DOHH2 (cell line): ENCODE measurements around the gene NPAS2.

Experiments
- H3F3A ChIP-seq: fragments of 200-600 bp; sonication (generic), shearing (Covaris generic); 2 replicates; pipeline ENCODE4 v1.6.0; 2016; ENCODE audit warnings: antibody characterized with exemption, mild to moderate bottlenecking; ENCODE audit not compliant: control insufficient read depth, insufficient read depth
- H3K27ac ChIP-seq: fragments of 200-600 bp; sonication (generic); 2 replicates; pipeline ENCODE4 v1.5.1; 2014; ENCODE audit warnings: low read depth, mild to moderate bottlenecking, low read length, moderate library complexity
- H3K27me3 ChIP-seq: fragments of 200-600 bp; sonication (generic); 2 replicates; pipeline ENCODE4 v1.6.1; 2014; ENCODE audit warnings: mild to moderate bottlenecking, low read length, mixed read lengths; ENCODE audit not compliant: control insufficient read depth
- H3K36me3 ChIP-seq: fragments of 200-600 bp; sonication (generic); 2 replicates; pipeline ENCODE4 v1.6.1; 2014; ENCODE audit warnings: mild to moderate bottlenecking, low read length, moderate library complexity, mixed read lengths; ENCODE audit not compliant: control insufficient read depth
- H3K4me1 ChIP-seq: fragments of 200-600 bp; sonication (generic); 2 replicates; pipeline ENCODE4 v1.6.1; 2014; ENCODE audit warnings: mild to moderate bottlenecking, low read length, mixed read lengths; ENCODE audit not compliant: control insufficient read depth
- H3K4me2 ChIP-seq: fragments of 200-600 bp; sonication (generic); 2 replicates; pipeline ENCODE4 v1.6.0; 2014; ENCODE audit warnings: mild to moderate bottlenecking, low read length, moderate library complexity
- H3K4me3 ChIP-seq: fragments of 200-600 bp; sonication (generic); 2 replicates; pipeline ENCODE4 v1.5.1; 2014; ENCODE audit warnings: mild to moderate bottlenecking, low read length, mixed read lengths
- H3K79me2 ChIP-seq: fragments of 200-600 bp; sonication (generic); 2 replicates; pipeline ENCODE4 v1.6.1; 2014; ENCODE audit warnings: mild to moderate bottlenecking, low read length, mixed read lengths; ENCODE audit not compliant: control insufficient read depth
- H3K9me2 ChIP-seq: fragments of 200-600 bp; sonication (generic); replicated peaks from 2 replicates; pipeline ENCODE4 v1.6.1; 2014; ENCODE audit warnings: mild to moderate bottlenecking, low read length, mixed read lengths; ENCODE audit not compliant: control insufficient read depth
- H3K9me3 ChIP-seq: fragments of 200-600 bp; sonication (generic); 2 replicates; pipeline ENCODE4 v1.6.1; 2014; ENCODE audit warnings: antibody characterized with exemption, low read length, mixed read lengths; ENCODE audit not compliant: control insufficient read depth, insufficient read depth
- H4K20me1 ChIP-seq: fragments of 200-600 bp; sonication (generic); 2 replicates; pipeline ENCODE4 v1.6.0; 2014; ENCODE audit warnings: low read depth, mild to moderate bottlenecking, antibody characterized with exemption, low read length, moderate library complexity; ENCODE audit not compliant: control insufficient read depth, insufficient read depth
- CTCF ChIP-seq: fragments of 200-600 bp; sonication (generic); IDR thresholded peaks from one replicate; pipeline ENCODE4 v1.5.1; 2014; ENCODE audit warnings: antibody characterized with exemption, mild to moderate bottlenecking, low read depth, low read length; ENCODE audit not compliant: poor library complexity, severe bottlenecking
- EZH2phosphoT487 ChIP-seq: fragments of 200-600 bp; sonication (generic); IDR thresholded peaks from 2 replicates; pipeline ENCODE4 v1.6.1; 2017; ENCODE audit warnings: borderline replicate concordance, mild to moderate bottlenecking, antibody characterized with exemption, low read length, moderate library complexity, mixed read lengths

The NPAS2 gene

GRCh38 chr2:100953406-100954043 is 133.6 kb downstream of the NPAS2 start:
- Histone ChIP-seq H3K4me3 (no peak overlapping the region), H3K4me2 (no peak overlapping the region), H3K36me3 (no peaks in the 10 kb centered on the region), H3K27me3 (no peaks in the 10 kb centered on the region), H3K9me2 (no peaks in the 10 kb centered on the region), H4K20me1 (no peaks in the 10 kb centered on the region), H3F3A (no peaks in the 10 kb centered on the region), H3K79me2 (no peaks in the 10 kb centered on the region), H3K9me3 (no peaks in the 10 kb centered on the region), H3K27ac (no peak overlapping the region), H3K4me1 (no peaks in the 10 kb centered on the region)
- TF ChIP-seq EZH2phosphoT487 = no peak
- TF ChIP-seq CTCF = no peak

- TF ChIP-seq CTCF (no peak), EZH2phosphoT487 (no peak)
- Histone ChIP-seq H3K4me1 (no peaks in the 10 kb centered on the region), H3K36me3 (no peaks in the 10 kb centered on the region), H4K20me1 (no peaks in the 10 kb centered on the region), H3K27ac (no peak overlapping the region), H3K4me2 (no peak overlapping the region), H3K79me2 (no peaks in the 10 kb centered on the region), H3K9me2 (no peaks in the 10 kb centered on the region), H3K27me3 (no peaks in the 10 kb centered on the region), H3K9me3 (no peaks in the 10 kb centered on the region), H3F3A (no peaks in the 10 kb centered on the region), H3K4me3 (no peak overlapping the region)
These were observed 134.1 kb downstream of the NPAS2 start for GRCh38 chr2:100954044-100954420.

GRCh38 chr2:100955226-100955625 is 135.3 kb downstream of the NPAS2 start:
- Histone ChIP-seq H3K36me3 (no peaks in the 10 kb centered on the region), H3K4me3 (no peak overlapping the region), H3K79me2 (no peaks in the 10 kb centered on the region), H3F3A (no peaks in the 10 kb centered on the region), H3K4me2 (no peak overlapping the region), H3K27ac (no peak overlapping the region), H4K20me1 (no peaks in the 10 kb centered on the region), H3K9me3 (no peaks in the 10 kb centered on the region), H3K27me3 (no peaks in the 10 kb centered on the region; the same call in 1 of the 2 replicates), H3K9me2 (no peaks in the 10 kb centered on the region), H3K4me1 (no peaks in the 10 kb centered on the region)
- TF ChIP-seq CTCF (no peak), EZH2phosphoT487 (no peak)
